Spleen (tissue), 11 donors: ENCODE data around the gene DCHS2. TPM values are rescaled to one million over a fixed set of nuclear protein-coding genes. Genes with fewer than 3 reads are reported as not detected.

Source experiments
- DNase-seq: peaks from one replicate; pipeline ENCODE4 v3.0.0-alpha.2; 2020
- H3K27ac ChIP-seq, 8 donors: fragments of 200-600 bp; sonication (generic) in 7 of 8; 1 replicate in 4 of 8; 2 replicates in 4 of 8; pipeline versions ENCODE4 v1.5.0 to v1.8.0; 2016 to 2021; ENCODE audit warnings: inconsistent platforms in 4 of 8, mild to moderate bottlenecking in 4 of 8, moderate library complexity in 1 of 8
- H3K27me3 ChIP-seq, 7 donors: fragments of 200-600 bp; sonication (generic) in 6 of 7; replicated peaks in 1 of 7; 1 replicate in 4 of 7; 2 replicates in 3 of 7; pipeline versions ENCODE4 v1.5.0 to v1.8.0; 2016 to 2021; ENCODE audit warnings: inconsistent platforms in 3 of 7, mild to moderate bottlenecking in 1 of 7
- H3K36me3 ChIP-seq, 6 donors: fragments of 200-600 bp; sonication (generic) in 5 of 6; 1 replicate in 4 of 6; 2 replicates in 2 of 6; pipeline versions ENCODE4 v1.5.0 to v1.8.0; 2016 to 2021; ENCODE audit warnings: inconsistent platforms in 2 of 6
- H3K4me1 ChIP-seq, 6 donors: fragments of 200-600 bp; sonication (generic) in 5 of 6; 1 replicate in 3 of 6; 2 replicates in 3 of 6; pipeline versions ENCODE4 v1.5.0 to v1.8.0; 2016 to 2021; ENCODE audit warnings: inconsistent platforms in 3 of 6
- H3K4me3 ChIP-seq, 8 donors: fragments of 200-600 bp; sonication (generic) in 7 of 8; 1 replicate in 4 of 8; 2 replicates in 4 of 8; pipeline versions ENCODE4 v1.5.0 to v1.8.0; 2016 to 2021; ENCODE audit warnings: inconsistent platforms in 4 of 8, mild to moderate bottlenecking in 4 of 8, moderate library complexity in 2 of 8
- H3K9me3 ChIP-seq, 8 donors: fragments of 200-600 bp; sonication (generic) in 7 of 8; 1 replicate in 4 of 8; 2 replicates in 4 of 8; pipeline versions ENCODE4 v1.5.0 to v1.8.0; 2016 to 2021; ENCODE audit warnings: inconsistent platforms in 4 of 8
- POLR2A ChIP-seq, 3 donors: fragments of 450-650 bp; IDR thresholded peaks; one replicate each; pipeline ENCODE4 v1.5.1; 2017; ENCODE audit warnings: antibody characterized with exemption in 3 of 3, mild to moderate bottlenecking in 1 of 3
- POLR2AphosphoS5 ChIP-seq, 3 donors: sonication (generic); formaldehyde crosslinking; IDR thresholded peaks; one replicate each; pipeline ENCODE4 v1.5.1; 2017; ENCODE audit warnings: antibody characterized with exemption in 3 of 3
- WGBS, 5 donors: extraction: QIAGEN DNeasy Blood & Tissue Kit in 3 of 5; methylation state at CpG; one replicate each; pipeline versions ENCODE4 v1.1.5 to v1.1.7; 2013 to 2018; 5-methylcytosine and 5-hydroxymethylcytosine counted together
- intact Hi-C: fragments of 100-400 bp; cut with DNase I; formaldehyde crosslinking; loops from one replicate; pipeline ENCODE4 v1.15.0; 2023; ENCODE audit warnings: low total_unique reads
- polyA plus RNA-seq, 3 donors: library from polyadenylated mRNA; stranded (reverse); fragments of 200-250 nt; gene quantifications; one replicate each; pipeline ENCODE4 v1.2.1, GENCODE V29; 2013
- total RNA-seq, 7 donors: library from RNA; depleted of rRNA in 3 of 7; stranded (reverse); fragments of >200 nt in 3 of 7; fragmentation: NEBNext Ultra II Directional in 4 of 7; extraction: Animal tissue kit (Norgen Biotek cat#: 25700) in 4 of 7; gene quantifications; one replicate each; pipeline versions ENCODE4 v1.1.0 to v1.2.1, GENCODE V29; 2016 to 2021
- TF ChIP-seq, protein P1 (sequence below), 11 experiments: fragments of 200-600 bp in 7 of 11; fragments of 450-650 bp in 4 of 11; sonication (generic) in 4 of 11; IDR thresholded peaks in 8 of 11; conservative IDR thresholded peaks in 3 of 11; 1 replicate in 7 of 11; 2 replicates in 4 of 11; pipeline versions ENCODE4 v1.4.0 to v1.8.0; 2016 to 2021; ENCODE audit warnings: antibody characterized with exemption in 11 of 11, inconsistent platforms in 4 of 11, mild to moderate bottlenecking in 1 of 11
- donor health status: healthy with polysubstance abuse.
- donor health status: DM: no; HTN: no; CAD: no; lungs with moderate emphysema.
- donor health status: DM: no; HTN: no; CAD: no.
- donor health status: Bipolar disorder and iron deficiency.
- donor health status: healthy.
- donor health status: DM: no; HTN: no; CAD: no.
- donor health status: DM: yes; HTN: yes; CAD: no.

Gene DCHS2
- total and polyA plus RNA-seq, 10 donors: under 0.01 to 0.55 (median 0.05) TPM; not detected in 1

DNA sequence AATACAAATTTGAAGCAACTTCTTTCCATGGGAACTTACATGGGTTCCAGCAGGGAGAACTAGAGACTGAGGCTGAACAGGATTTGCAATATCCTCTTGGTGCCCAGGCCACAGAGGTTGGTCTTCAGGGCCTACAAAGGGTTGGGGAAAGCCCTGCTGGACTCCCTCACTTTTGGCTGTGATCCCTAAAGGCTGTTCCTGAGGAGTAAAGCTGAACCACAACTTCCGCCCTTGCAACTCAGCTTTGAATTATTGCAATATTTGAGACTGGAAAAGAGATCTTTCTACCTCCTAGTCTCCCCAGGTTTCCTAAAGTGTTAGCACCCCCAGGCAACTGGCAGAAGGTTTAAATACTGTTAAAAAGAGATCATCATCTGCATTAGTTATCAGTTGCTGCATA lies 26.9 kb downstream of the DCHS2 start:
- Histone ChIP-seq H3K4me3 (no peak overlapping the region), H3K27me3 (peaks cover 0 to 6% (median 0%) of the 10 kb centered on the region in 7 donors), H3K4me1 (no peaks in the 10 kb centered on the region), H3K9me3 (no peaks in the 10 kb centered on the region), H3K36me3 (no peaks in the 10 kb centered on the region), H3K27ac (no peak overlapping the region)
- 49 to 87% (median 69%) methylated on average over 1 of the region's 1 CpG for WGBS, 5 donors
- TF ChIP-seq POLR2A (IDR thresholded peaks at IDR 0.05): no peak
- no peak for TF ChIP-seq POLR2AphosphoS5 (IDR thresholded peaks at IDR 0.05)
- TF ChIP-seq, protein P1, sequence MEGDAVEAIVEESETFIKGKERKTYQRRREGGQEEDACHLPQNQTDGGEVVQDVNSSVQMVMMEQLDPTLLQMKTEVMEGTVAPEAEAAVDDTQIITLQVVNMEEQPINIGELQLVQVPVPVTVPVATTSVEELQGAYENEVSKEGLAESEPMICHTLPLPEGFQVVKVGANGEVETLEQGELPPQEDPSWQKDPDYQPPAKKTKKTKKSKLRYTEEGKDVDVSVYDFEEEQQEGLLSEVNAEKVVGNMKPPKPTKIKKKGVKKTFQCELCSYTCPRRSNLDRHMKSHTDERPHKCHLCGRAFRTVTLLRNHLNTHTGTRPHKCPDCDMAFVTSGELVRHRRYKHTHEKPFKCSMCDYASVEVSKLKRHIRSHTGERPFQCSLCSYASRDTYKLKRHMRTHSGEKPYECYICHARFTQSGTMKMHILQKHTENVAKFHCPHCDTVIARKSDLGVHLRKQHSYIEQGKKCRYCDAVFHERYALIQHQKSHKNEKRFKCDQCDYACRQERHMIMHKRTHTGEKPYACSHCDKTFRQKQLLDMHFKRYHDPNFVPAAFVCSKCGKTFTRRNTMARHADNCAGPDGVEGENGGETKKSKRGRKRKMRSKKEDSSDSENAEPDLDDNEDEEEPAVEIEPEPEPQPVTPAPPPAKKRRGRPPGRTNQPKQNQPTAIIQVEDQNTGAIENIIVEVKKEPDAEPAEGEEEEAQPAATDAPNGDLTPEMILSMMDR (IDR thresholded peaks at IDR 0.05 in 8 of 11, conservative IDR thresholded peaks at IDR 0.05 in 3 of 11): no peak
- no peak for DNase-seq
- intact Hi-C loops: no loop called here

DNA sequence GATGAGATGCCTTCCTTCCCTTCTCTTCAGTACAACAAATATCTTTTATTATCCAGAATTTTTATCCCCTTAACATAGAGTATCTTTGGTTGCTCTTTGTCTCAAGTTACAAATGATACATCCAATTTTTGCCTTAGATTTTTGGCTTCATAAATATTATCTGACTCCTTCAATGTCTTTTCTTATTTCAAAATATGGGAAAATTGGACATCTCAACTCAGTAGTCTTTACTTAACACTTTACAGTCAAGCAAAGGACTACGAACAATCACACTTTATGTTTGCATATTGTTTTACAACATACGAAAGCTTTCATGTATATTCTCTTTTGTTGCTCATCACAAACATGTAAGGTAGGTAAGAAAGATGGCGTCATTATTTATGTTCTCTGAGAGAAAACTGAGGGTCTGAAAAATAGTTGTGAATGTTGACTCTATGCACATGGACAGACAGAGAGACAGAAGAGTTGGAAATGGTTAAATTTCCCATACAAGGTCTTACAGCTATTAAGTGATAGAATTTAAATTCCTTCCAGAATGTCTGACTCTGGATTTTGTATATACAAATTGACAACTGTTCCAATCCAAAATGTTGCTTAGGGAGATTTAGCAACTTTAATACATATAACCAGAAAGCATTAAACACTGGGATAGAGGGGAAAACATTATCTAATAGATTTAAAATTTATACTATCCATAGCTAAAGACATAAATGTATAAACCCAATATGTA lies 29.4 kb downstream of the DCHS2 start:
- Histone ChIP-seq H3K4me3 (no peak overlapping the region), H3K27ac (no peak overlapping the region), H3K4me1 (no peaks in the 10 kb centered on the region), H3K27me3 (no peaks in the 10 kb centered on the region), H3K36me3 (no peaks in the 10 kb centered on the region), H3K9me3 (no peaks in the 10 kb centered on the region)
- no peak for DNase-seq
- intact Hi-C loops: no loop called here
- 89 to 97% (median 93%) methylated on average over 3 of the region's 3 CpGs for WGBS, 5 donors
- TF ChIP-seq POLR2A (IDR thresholded peaks at IDR 0.05) (no peak), POLR2AphosphoS5 (IDR thresholded peaks at IDR 0.05) (no peak)
- TF ChIP-seq, protein P1 (IDR thresholded peaks at IDR 0.05 in 8 of 11, conservative IDR thresholded peaks at IDR 0.05 in 3 of 11): no peak

DNA sequence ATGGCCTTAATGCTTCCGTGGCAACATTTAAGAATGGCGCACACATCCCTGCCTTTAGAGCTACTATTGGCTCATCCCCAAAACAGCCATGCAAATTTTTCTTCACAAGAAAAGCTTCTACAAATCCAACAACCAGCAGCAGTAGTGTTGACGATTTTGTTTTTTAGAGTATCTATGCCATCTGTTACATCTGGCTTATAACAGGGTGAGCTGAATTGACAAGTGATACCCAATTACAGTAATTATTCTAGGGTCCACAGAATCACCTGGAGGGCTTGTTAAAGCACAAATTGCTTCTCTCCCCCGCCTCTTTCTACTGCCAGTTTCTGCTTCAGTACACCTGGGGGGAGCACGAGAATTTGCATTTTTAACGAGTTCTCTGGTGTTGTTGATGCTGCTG lies 34.1 kb downstream of the DCHS2 start:
- TF ChIP-seq POLR2AphosphoS5 (IDR thresholded peaks at IDR 0.05) (no peak), POLR2A (IDR thresholded peaks at IDR 0.05) (no peak)
- TF ChIP-seq, protein P1 (IDR thresholded peaks at IDR 0.05 in 8 of 11, conservative IDR thresholded peaks at IDR 0.05 in 3 of 11): no peak
- no peaks in the 10 kb centered on the region for H3K36me3 ChIP-seq
- H3K27ac ChIP-seq: no peak overlapping the region
- no peak overlapping the region for H3K4me3 ChIP-seq
- H3K27me3 ChIP-seq: no peaks in the 10 kb centered on the region
- intact Hi-C loops: no loop called here
- H3K4me1 ChIP-seq: no peaks in the 10 kb centered on the region
- 74 to 80% (median 77%) methylated on average over 6 of the region's 6 CpGs for WGBS, 5 donors
- peaks cover 0 to 8% (median 0%) of the 10 kb centered on the region in 8 donors for H3K9me3 ChIP-seq
- DNase-seq: no peak

DNA sequence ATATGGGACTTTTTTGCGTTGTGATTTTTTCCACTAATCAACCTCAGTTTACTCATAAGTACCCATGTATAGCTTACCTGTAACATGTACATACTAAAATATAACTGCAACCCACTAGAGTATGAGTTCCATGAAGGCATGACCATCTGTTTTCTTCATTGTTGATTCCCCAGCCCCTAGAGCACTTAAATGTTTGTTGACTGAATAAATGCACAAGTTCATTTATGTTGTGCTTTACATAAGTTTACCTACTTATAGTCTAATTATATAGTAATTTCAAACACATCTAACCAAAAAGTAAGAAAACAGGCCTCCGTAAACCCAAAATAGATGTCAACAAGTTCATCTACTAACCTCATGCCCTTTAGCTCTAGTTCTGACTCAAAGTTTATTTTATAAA lies 34.7 kb downstream of the DCHS2 start:
- Histone ChIP-seq H3K27ac (no peak overlapping the region), H3K4me1 (no peaks in the 10 kb centered on the region), H3K9me3 (peaks cover 0 to 8% (median 0%) of the 10 kb centered on the region in 8 donors), H3K4me3 (no peak overlapping the region), H3K27me3 (no peaks in the 10 kb centered on the region), H3K36me3 (no peaks in the 10 kb centered on the region)
- no peak for TF ChIP-seq POLR2AphosphoS5 (IDR thresholded peaks at IDR 0.05)
- TF ChIP-seq, protein P1 (IDR thresholded peaks at IDR 0.05 in 8 of 11, conservative IDR thresholded peaks at IDR 0.05 in 3 of 11): no peak
- TF ChIP-seq POLR2A (IDR thresholded peaks at IDR 0.05): no peak
- WGBS, 5 donors: 90 to 99% (median 92%) methylated on average over 2 of the region's 2 CpGs
- DNase-seq: no peak
- intact Hi-C loops: no loop called here
